ENCODE data around the gene DIS3. TPM values are rescaled to one million over a fixed set of nuclear protein-coding genes. Genes with fewer than 3 reads are reported as not detected.

Gene DIS3
- total and polyA plus RNA-seq, 2 of the 13 experiments (the other 11 are each of a cell fraction or from before 2014, with no cell fraction given) = 13.2 to 35.0 TPM

DNA sequence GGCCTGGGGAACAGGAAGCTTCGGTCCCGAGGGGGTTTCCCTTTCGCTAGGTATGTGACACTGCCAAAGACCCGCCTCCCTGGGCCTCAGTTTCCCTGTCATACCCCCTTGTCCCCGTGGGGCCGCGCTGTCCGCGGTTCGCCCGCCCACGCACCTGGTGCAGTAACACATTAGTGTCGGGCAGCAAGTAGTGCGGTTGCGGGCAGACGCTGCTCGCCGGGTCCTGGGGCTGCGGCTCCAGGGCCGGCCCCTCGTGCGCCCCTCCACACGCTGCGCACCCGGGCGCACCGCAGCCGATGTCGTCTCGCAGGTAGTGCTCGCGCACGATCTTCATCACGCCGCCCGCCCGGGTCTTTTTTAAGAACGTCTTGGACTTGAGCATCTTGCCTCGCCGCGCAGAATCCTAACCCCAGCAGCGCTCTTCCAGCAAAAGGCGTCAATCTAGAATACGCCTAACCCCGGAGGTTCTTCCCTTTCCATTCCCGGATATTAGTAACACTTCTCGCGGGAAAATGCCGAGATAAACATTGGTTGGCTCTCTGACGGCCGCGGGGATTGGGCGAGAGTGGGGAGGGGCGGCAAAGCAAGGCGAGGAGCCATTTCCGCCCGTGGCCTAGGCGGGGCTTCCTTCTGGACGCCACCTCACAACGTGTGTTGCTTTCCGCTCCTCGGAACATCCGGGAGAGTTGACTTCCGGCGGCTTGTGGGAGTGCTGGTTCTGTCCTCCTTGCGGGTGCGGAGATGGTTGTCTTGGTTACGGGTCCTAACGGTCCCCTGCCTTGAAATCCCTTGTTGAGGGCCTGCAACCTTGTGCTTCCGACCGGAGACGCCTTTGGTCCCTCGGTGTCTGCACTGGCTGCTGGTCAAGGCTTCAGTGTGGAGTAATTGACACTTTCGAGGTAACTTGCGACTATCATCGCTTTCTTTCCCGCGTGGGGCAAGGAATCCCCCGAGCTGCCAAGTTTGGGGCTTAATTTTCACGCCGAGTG is at the start of gene DIS3, which contains the start of gene PIBF1 (continued):
- TF ChIP-seq FOSL2 (CRISPR knock-in tag; IDR thresholded peaks at IDR 0.05) = peak; percentile 42; the same call in 1 of the 2 replicates
- TF ChIP-seq ZNF230 (CRISPR knock-in tag; IDR thresholded peaks at IDR 0.05) = peak; percentile 43; the same call in 1 of the 2 replicates
- TF ChIP-seq HCFC1 (IDR thresholded peaks at IDR 0.05; ENCODE audit: low read depth, low read length) = peak; percentile 64; the same call in 1 of the 2 replicates
- TF ChIP-seq TCF12 (IDR thresholded peaks at IDR 0.05) = no peak
- TF ChIP-seq TCF12 (CRISPR knock-in tag; IDR thresholded peaks at IDR 0.05) = 0 out of 2 replicates have a peak, but pooled peaks have one; percentile 78
- TF ChIP-seq BRCA1 (CRISPR knock-in tag; IDR thresholded peaks at IDR 0.05) = no peak
- TF ChIP-seq TMF1 (CRISPR knock-in tag; IDR thresholded peaks at IDR 0.05; ENCODE audit: low read depth) = peak; percentile 33; the same call in 1 of the 2 replicates
- TF ChIP-seq ATF6 (CRISPR knock-in tag; conservative IDR thresholded peaks at IDR 0.05) = no peak
- TF ChIP-seq ZNF432 (CRISPR knock-in tag; IDR thresholded peaks at IDR 0.05; ENCODE audit: borderline replicate concordance) = no peak
- no peak for TF ChIP-seq SUZ12 (IDR thresholded peaks at IDR 0.05; ENCODE audit: low read depth, low read length)
- TF ChIP-seq POLR2G (IDR thresholded peaks at IDR 0.05; ENCODE audit: low read depth, low read length) = peak; percentile 89
- no peak for TF ChIP-seq ZNF710 (CRISPR knock-in tag; IDR thresholded peaks at IDR 0.05; ENCODE audit: borderline replicate concordance)
- no peak for TF ChIP-seq ONECUT2 (CRISPR knock-in tag; IDR thresholded peaks at IDR 0.05)
- TF ChIP-seq SCMH1 (CRISPR knock-in tag; IDR thresholded peaks at IDR 0.05; ENCODE audit: borderline replicate concordance) = no peak
- TF ChIP-seq TRIM24 (CRISPR knock-in tag; IDR thresholded peaks at IDR 0.05) = no peak
- TF ChIP-seq ZNF569 (CRISPR knock-in tag; IDR thresholded peaks at IDR 0.05; ENCODE audit: borderline replicate concordance) = peak; percentile 80; the same call in 1 of the 2 replicates
- TF ChIP-seq, protein P1, sequence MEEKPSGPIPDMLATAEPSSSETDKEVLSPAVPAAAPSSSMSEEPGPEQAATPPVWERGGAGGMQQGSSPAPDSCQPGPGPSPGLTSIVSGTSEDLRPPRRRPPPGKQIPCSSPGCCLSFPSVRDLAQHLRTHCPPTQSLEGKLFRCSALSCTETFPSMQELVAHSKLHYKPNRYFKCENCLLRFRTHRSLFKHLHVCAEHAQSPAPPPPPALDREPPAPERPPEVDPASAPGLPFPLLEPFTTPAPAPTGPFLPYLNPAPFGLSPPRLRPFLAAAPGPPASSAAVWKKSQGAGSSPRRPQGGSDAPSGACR (CRISPR knock-in tag; IDR thresholded peaks at IDR 0.05) = peak; percentile 61; the same call in 1 of the 2 replicates
- no peak for TF ChIP-seq SMARCE1 (IDR thresholded peaks at IDR 0.05; ENCODE audit: borderline replicate concordance)
- peak; percentile 62 for TF ChIP-seq PITX1 (CRISPR knock-in tag; IDR thresholded peaks at IDR 0.05)
- no peak for TF ChIP-seq ZMYM2 (CRISPR knock-in tag; IDR thresholded peaks at IDR 0.05)
- TF ChIP-seq ZNF124 (CRISPR knock-in tag; IDR thresholded peaks at IDR 0.05) = no peak
- TF ChIP-seq, protein P2, sequence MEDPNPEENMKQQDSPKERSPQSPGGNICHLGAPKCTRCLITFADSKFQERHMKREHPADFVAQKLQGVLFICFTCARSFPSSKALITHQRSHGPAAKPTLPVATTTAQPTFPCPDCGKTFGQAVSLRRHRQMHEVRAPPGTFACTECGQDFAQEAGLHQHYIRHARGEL (CRISPR knock-in tag; IDR thresholded peaks at IDR 0.05) = 0 out of 2 replicates have a peak, but pooled peaks have one; percentile 14
- TF ChIP-seq ZBTB37 (CRISPR knock-in tag; IDR thresholded peaks at IDR 0.05) = no peak

Data from HepG2 (cell line).